ENCODE measurements around the gene CCDC81. TPM values are rescaled to one million over a fixed set of nuclear protein-coding genes. Genes with fewer than 3 reads are reported as not detected.

CCDC81 gene
- total and polyA plus RNA-seq, 2 of the 13 experiments (the other 11 are each of a cell fraction or from before 2014, with no cell fraction given) = 0.15 to 0.22 TPM

DNA sequence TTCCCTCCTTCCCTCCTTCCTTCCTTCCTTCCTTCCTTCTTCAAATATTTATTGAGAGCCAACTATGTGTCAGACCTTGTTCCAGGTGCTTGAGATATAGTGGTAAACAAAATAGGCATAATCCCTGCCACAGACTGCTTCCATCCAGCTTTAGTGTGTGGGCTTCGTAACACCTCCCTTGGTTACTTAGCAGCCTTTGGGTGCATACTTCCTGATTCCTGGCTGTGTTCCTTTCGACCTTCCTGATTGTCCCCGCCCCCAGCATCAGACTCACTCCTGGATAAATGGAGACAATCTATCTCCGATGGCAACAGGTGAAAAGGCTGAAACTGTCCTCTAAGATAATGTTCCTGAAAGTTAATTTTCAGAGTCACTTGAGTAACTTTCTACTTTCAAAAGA is 13.5 kb downstream of the CCDC81 start (continued):
- TF ChIP-seq GLI4 (CRISPR knock-in tag; IDR thresholded peaks at IDR 0.05; ENCODE audit: borderline replicate concordance) (no peak), KMT2A (CRISPR knock-in tag; IDR thresholded peaks at IDR 0.05) (no peak), ZNF446 (CRISPR knock-in tag; IDR thresholded peaks at IDR 0.05) (no peak), ZBTB49 (CRISPR knock-in tag; IDR thresholded peaks at IDR 0.05; ENCODE audit: borderline replicate concordance) (no peak)

GRCh38 chr11:86390487-86390886 is 15.8 kb downstream of the CCDC81 start:
- Histone ChIP-seq H3K27ac (ENCODE audit: extremely low read length, insufficient read depth, low read length) (no peak overlapping the region), H3K9me3 (ENCODE audit: low read length) (no peaks in the 10 kb centered on the region), H3K36me3 (replicated peaks in 1 of 2; ENCODE audit: control insufficient read depth in 1 of 2, insufficient read depth in 2 of 2, low read length in 2 of 2) (no peaks in the 10 kb centered on the region), H3K9ac (ENCODE audit: insufficient read depth, low read depth, low read length) (no peak overlapping the region), H2AFZ (ENCODE audit: low read length) (no peak overlapping the region), H3K27me3 (ENCODE audit: control insufficient read depth in 1 of 2, insufficient read depth in 2 of 2, low read length in 2 of 2) (no peaks in the 10 kb centered on the region), H3K4me3 (replicated peaks in 1 of 3; ENCODE audit: insufficient read depth in 1 of 3, low read depth in 2 of 3, low read length in 3 of 3) (no peak overlapping the region), H4K20me1 (ENCODE audit: insufficient read depth, low read length) (no peaks in the 10 kb centered on the region), H3K4me1 (ENCODE audit: insufficient read depth, low read length) (no peaks in the 10 kb centered on the region), H3K4me2 (ENCODE audit: low read depth, low read length) (no peak overlapping the region), H3K79me2 (ENCODE audit: insufficient read depth, low read length) (no peaks in the 10 kb centered on the region)
- POLR2A ChIA-PET = no interaction called here
- in situ Hi-C loops (cut with HindIII; ENCODE audit: extremely low pct_ligation_motif_present, low pct_unique_long_range_greater_than_20kb) = no loop called here
- CTCF ChIA-PET (ENCODE audit: low intra/inter-chr PET ratio, low total read pairs) = no interaction called here
- TF ChIP-seq, protein P1, sequence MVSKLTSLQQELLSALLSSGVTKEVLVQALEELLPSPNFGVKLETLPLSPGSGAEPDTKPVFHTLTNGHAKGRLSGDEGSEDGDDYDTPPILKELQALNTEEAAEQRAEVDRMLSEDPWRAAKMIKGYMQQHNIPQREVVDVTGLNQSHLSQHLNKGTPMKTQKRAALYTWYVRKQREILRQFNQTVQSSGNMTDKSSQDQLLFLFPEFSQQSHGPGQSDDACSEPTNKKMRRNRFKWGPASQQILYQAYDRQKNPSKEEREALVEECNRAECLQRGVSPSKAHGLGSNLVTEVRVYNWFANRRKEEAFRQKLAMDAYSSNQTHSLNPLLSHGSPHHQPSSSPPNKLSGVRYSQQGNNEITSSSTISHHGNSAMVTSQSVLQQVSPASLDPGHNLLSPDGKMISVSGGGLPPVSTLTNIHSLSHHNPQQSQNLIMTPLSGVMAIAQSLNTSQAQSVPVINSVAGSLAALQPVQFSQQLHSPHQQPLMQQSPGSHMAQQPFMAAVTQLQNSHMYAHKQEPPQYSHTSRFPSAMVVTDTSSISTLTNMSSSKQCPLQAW (CRISPR knock-in tag; IDR thresholded peaks at IDR 0.05) = no peak
- TF ChIP-seq, protein P2, sequence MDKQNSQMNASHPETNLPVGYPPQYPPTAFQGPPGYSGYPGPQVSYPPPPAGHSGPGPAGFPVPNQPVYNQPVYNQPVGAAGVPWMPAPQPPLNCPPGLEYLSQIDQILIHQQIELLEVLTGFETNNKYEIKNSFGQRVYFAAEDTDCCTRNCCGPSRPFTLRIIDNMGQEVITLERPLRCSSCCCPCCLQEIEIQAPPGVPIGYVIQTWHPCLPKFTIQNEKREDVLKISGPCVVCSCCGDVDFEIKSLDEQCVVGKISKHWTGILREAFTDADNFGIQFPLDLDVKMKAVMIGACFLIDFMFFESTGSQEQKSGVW (CRISPR knock-in tag; IDR thresholded peaks at IDR 0.05; ENCODE audit: borderline replicate concordance) = no peak
- TF ChIP-seq PAF1 (CRISPR knock-in tag; IDR thresholded peaks at IDR 0.05) (no peak), ZFYVE20 (CRISPR knock-in tag; IDR thresholded peaks at IDR 0.05; ENCODE audit: borderline replicate concordance, low read depth) (no peak), TCF7L2 (IDR thresholded peaks at IDR 0.05; ENCODE audit: low read depth, low read length) (no peak)
- 5% methylated on average over 3 of the region's 3 CpGs for whole genome bisulfite sequencing (ENCODE audit: low lambda C conversion rate)
- BruUV-seq (replicated peaks) = no TSS peak
- ATAC-seq (no peak), FAIRE-seq (no peak), DNase-seq (ENCODE audit: low spot score) (no peak)
- intact Hi-C loops (cut with micrococcal nuclease; ENCODE audit: unreplicated experiment) = no loop called here
